HFF-Myc (cell line): ENCODE data around the gene MCC.
A peak's percentile ranks its signal among the peaks of the same experiment; 100 is the strongest.

Experiments
- DNase-seq: peaks from one replicate; pipeline ENCODE4 v3.0.0-alpha.2; 2011; ENCODE audit warnings: low read depth; ENCODE audit errors: extremely low read depth
- H3K4me3 ChIP-seq: replicated peaks from 2 replicates; pipeline ENCODE4 v1.5.1; 2011; ENCODE audit warnings: low read depth, mild to moderate bottlenecking, control low read depth, low read length
- CTCF ChIP-seq: IDR thresholded peaks from 2 replicates; pipeline ENCODE4 v1.5.1; 2012; ENCODE audit warnings: mild to moderate bottlenecking, low read depth, low read length, control low read depth; ENCODE audit errors: missing control alignments

Gene MCC

GRCh38 chr5:113044776-113045465 lies 443.3 kb downstream of the MCC start:
- no peak overlapping the region for H3K4me3 ChIP-seq
- no peak for DNase-seq
- no peak for TF ChIP-seq CTCF

GRCh38 chr5:113043491-113043931 lies 444.7 kb downstream of the MCC start:
- no peak for DNase-seq

DNA sequence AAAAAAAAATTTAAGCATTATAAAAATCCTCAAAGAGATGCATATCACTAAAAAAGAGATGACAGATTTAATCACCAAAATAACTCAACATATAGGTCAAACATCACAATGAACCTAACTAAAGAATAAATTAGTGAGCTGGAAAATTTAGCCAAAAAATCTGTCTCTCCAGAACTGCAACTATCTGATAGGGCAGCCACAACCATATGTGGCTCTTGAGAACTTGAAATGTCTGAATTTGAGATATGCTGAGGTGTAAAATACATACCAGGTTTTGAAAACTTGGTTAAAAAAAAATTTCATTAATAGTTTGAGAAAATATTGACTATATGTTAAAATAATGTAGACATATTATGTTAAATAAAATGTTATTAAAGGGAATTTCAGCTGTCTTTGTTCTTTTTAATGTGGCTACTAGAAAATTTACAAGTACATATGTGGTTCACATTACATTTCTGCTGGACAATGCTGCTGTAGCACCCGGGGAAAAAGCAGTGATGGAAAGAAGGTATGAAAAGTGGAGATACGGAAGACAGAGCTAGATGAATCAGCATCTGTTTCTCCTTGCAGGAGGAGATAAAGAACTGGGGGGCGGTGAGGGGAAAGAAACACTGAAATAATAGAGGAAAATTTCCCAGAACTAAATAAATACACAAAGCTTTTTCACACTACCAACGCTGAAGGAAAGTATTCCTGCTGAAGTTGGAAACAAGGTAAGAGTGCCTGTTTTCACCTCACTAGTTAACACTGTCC lies 445.6 kb downstream of the MCC start:
- no peak overlapping the region for H3K4me3 ChIP-seq
- TF ChIP-seq CTCF, result no peak
- DNase-seq, result no peak

More at GRCh38 chr5:113043491-113043931, 444.7 kb downstream of the MCC start:
- no peak overlapping the region for H3K4me3 ChIP-seq
- TF ChIP-seq CTCF, result peak; percentile 25

GRCh38 chr5:113040672-113041260 lies 447.5 kb downstream of the MCC start:
- no peak for TF ChIP-seq CTCF
- no peak overlapping the region for H3K4me3 ChIP-seq
- DNase-seq, result no peak

GRCh38 chr5:113039934-113040285 lies 448.3 kb downstream of the MCC start:
- DNase-seq, result no peak
- no peak for TF ChIP-seq CTCF
- H3K4me3 ChIP-seq, result no peak overlapping the region

DNA sequence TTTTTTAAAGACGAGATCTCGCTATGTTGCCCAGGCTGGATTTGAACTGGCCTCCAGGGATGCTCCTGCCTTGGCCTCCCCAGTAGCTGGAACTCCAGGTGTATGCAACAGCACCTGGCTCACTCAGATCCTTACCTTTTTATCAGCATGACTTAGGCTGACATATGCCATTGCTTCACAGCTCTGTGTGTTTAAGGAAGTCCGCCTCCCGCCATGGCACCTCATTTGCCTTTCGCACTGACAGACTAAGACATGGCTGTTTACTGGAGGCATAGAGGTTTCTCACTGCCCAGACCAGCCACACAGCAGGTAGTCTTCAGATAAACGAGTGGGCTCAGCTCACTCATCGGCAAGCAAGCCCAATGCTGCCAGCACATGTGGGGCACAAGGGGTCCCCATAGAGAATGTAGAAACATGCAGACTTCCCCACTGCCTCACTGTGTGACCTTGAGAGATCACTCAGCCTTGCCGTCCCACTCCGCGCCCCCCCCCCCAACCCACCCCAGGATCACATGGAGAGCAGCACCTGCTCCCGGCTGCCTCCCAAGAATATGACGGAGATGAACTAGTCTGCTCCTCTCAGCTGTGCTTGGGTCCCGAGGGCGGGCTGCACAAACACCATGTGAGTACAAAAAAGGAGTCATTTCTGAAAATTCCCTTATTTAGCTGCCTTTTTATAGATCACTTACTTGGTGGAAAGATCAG lies 448.9 kb downstream of the MCC start:
- no peak for DNase-seq
- TF ChIP-seq CTCF, result no peak
- no peak overlapping the region for H3K4me3 ChIP-seq
